Activated T-cell treated with anti-CD3 and anti-CD28 coated beads for 1 hour (primary cell): Measurements from ENCODE around the gene CCDC148.
A peak's percentile ranks its signal among the peaks of the same experiment; 100 is the strongest.

Experiments
- DNase-seq: peaks from one replicate; pipeline ENCODE4 v3.0.0-alpha.2; 2020; ENCODE audit warnings: low read depth

Gene CCDC148

DNA sequence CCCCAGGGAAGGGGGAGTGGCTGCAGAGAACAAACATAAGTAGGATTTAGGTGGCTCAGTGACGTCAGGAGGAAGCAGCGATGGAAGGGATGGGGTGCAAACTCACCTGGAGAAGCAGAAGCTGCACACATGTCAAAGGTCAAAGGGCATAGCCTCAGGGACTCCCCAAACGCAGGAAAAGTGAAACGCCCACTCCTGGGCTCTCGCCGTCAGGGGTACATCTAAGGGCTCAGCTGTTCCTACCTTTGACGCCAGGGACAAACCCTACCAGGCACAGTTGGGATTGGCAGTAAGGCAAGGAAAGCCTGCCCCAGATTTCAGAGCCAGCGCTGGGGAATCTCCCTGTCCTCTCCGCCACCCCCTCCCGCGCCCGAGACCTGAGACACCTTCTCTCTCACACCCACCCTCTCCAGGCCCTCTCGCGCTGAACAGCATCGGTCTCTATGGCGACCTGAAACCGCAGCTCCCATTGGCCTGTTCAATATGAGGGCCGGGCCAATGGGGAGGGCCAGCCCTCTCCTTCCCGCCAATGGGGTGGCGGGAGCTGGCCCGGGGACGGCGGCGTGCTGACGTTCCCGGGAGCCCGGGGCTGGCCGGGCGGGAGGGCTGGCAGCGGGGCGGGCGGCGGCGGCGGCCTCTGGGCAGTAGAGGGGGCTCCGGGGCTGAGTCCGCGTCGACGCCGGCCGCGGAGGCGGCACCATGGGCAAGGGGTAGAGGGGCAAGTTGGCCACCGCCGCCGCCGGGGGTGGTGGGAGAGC is at the start of gene CCDC148, which contains the start of gene PKP4:
TSS of gene CCDC148 (minus strand) at position 445 of the 758 bp plus-strand sequence. CDS start at position 131, 314 bp downstream.
TSS of gene PKP4 (plus strand) at position 644 of the 758 bp plus-strand sequence. CDS start 76,233 bp downstream, outside the sequence.
- peak; percentile 77 for DNase-seq

DNA sequence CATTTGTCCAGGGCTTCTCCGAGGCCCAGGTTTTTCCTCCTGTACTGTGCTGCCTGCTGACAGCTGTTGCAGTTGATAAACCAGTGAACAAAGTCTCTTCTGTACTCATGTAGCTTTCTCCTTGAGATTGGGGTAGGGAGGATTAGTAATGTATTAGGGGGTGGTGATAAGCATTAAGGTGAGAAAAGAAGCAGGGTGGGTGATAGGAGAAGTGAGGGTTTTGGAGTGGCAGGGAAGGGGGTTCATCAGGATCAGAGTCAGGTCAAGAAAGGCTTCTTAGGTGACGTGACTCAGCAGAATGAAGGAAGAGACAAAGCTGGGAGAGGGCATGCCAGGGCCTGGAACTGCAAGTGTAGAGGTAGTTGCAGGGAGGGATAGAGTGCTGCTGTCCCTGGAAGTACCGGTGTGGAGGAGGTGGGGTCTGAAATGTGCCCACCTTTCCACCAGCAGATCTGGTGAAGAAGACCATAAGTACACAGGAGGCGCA is 48.9 kb upstream of the CCDC148 start:
- DNase-seq = no peak

DNA sequence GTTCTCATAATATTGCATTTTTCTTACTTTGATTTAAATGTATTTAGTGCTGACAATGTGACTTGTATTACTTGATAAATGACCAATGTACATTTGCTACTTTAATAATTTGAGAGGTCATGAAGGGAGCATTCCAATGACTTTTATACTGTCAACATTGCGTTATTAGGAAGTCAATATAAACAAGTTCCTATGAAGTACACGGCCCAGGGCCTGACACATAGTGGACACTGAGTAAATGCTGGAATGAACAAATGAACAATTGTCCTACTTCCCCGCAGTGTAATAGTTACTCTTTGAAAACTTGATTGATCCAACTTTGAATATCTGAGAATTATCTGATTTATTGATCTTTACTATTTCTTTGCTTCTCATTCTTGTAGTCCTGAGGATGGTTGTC is 47.5 kb upstream of the CCDC148 start:
- DNase-seq = no peak

DNA sequence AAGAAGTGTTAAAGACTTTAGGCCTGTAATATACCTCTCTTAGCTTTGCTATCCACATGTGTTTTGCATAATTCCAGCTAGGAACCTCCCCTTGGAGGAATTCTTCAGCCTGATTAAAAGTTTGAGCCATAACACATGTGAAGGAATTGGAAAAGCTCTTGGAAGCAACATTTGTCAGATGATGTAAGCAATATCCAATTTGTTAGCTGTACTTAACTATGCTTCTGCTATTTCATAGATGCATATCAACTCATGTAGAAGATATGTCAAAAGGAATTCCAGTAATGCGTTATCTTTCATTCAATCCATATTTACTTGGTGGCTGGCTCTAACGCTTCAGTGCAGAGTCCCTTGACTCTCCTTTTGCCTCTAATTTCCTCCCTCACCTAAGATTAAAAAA is 46.4 kb upstream of the CCDC148 start:
- DNase-seq = no peak

DNA sequence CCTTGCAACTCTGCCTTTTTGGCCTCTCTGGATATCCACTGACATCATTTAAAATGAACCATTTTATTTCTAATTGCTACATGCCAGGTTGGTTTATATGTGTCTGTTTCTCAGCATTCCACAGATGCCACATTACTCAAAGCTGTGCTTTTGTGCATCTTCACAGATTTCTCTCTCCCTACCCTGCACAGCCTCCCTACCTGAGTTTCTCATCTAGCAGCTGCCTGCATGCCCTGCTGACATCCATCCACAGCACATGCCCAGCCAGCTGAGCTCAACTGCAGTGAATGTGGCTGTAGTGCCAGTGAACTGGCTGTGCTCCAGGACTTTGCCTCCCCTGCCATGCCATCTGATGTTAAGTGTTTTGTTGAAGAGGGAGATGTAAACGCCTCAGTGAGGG is 44.7 kb upstream of the CCDC148 start:
- no peak for DNase-seq

DNA sequence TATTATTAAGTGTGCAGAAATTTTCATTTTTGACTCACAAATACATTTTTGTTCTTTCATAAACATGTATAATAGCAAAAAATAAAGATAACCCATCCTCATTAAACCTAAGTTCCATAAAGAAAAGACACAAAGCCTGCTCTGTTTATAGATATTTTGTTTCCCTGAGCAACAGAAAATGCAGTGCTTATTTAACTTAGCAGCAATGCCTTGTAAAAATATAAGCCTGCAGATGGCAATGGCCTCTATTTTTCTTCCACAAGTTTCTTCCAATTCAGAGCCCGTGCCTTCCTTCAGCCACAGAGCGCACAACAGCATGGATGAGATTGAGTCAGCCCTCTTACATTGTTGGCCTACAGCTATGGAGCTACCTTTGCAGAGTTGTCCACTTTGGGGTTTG is 43.8 kb upstream of the CCDC148 start:
- no peak for DNase-seq

DNA sequence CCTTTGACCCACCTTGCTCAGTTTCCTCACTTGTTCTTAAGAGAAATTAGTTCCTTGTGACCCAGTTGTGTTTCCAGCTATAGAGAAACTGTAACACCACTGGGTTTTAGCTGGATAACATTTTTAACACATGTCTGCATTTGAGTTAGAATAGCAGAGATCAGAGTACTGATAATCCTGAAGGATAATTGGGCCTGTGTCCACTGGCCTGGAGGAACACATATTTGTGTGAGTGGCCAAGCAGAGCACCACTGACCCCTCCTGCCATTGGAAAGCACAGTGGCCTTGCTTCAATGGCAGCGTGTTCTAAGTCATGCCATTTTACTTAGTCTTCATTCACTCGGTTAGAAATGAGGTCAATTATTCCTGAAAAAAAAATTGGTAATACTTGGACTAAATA is 42.8 kb upstream of the CCDC148 start:
- no peak for DNase-seq

DNA sequence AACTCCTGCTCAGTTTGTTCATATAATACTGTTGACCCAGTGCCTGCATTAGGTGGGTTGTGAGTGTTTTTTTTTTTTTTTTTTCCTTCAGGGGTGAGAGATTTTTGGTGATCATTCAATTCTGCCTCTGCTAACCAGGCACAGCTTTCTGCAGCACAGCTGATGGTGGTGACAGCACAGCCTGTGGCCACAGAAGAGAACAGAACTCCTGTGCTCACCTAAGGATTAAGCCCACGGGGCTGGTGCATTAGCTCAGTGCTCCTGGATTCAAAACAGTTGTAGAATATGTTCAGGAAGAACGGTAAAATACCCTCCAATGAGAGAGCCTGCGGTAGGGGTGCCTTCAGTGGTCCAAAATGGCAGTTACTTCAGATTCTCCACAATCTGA is 42.2 kb upstream of the CCDC148 start:
- DNase-seq = no peak

DNA sequence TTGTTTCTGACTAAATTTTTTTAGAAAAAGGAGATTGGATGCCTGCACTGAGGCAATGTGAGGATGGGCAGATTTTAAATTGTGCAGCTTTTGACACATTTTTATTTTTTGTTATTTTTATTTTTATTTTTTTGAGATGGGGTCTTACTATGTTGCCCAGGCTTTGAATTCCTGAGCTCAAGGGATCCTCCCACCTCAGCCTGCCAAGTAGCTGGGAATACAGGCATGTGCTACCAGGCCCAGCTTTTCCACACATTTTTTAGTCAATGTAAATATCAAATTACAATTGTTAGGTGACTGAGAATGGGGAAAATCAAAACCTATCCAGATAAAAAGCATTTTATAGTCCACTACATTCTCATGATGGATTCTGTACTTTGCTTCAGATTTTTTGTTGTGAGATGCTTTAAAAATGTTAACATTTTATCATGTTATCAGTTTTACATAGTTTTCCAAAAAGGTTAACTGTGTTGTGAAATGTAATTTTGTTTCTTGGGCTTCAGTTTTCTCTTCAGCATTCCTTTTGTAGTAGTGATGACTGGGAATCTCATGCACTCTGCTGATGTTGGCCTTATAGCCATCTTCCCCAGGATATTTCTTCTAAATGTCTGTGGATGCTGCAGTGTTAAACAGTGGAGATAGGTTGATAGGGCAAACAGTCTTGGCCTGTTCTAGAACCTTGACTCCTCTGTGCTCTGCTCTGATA is 41.6 kb upstream of the CCDC148 start:
- DNase-seq = no peak

DNA sequence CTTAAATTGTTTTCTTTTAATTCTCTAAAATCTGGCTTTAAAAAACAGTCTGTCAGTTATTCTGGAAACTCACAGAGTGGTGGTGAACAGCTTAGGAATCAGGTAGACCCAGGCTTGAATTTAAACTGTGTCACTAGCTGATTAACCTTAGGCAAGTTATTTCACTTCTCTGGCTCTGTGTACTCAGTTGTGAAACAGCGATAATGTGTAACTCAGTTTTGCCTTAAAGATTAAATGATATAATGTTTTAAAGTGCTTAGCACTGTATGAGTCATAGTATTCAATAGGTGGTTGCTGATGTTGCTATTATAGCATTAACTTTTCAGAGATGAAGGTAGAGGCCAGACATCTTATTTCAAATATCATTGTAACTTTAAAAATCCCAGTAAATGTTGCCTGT is 40.9 kb upstream of the CCDC148 start:
- DNase-seq = no peak

DNA sequence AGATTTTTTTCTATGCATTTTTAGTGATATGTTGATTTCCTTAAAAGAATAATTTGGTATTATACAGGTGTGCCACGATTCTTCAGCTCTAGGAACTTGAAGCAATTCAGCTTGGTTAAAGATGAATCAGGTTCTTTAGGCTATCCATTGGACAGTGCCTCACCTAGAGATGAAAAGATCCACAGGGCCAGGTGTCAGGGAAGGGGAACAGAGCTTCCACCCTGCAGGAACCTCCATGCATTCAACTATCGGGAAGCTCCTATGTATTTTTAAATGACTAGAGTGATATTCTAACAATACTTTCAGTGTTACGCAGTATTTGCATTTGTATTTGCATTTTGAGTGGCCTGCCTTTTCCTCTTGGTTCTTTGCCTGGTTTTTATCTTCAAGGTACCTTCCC is 40.4 kb upstream of the CCDC148 start:
- DNase-seq = no peak

DNA sequence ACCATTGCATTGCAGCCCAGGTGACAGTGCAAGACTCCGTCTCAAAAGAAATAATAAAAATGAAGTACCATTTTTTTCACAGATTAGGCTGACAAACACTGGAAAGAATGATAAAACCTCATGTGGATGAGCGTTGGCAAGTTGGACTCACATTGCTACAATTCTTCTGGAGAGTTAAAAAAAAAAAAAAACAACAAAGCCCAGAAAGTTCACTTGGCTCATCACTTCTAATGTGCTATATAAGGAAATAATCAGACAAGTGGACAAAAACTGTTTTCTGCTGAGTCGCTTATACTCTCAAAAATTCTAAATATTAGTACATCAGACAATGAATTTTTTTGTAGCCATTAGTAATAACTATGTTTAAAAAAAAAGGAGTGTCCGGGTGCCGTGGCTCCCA is 38.6 kb upstream of the CCDC148 start:
- DNase-seq = no peak

DNA sequence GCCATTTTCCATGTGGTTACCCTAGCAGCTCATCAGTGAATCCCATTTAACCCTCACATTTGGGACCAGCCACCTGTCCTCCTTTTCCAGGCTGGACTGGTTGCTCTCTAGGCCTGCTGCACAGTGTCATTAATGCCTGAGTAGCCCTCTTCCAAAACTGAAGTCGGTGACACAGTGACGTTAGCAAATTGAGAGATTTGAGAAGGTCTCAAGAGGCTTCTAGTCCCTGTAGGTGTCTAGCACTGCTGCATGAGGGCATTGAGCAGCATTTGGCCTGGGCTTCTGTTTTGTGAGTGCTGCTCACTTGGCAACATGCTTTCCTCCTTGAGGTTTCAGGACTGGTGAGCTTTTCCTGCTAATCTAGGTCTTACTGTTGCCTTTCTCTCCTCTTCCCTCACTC is 36.9 kb upstream of the CCDC148 start:
- no peak for DNase-seq

DNA sequence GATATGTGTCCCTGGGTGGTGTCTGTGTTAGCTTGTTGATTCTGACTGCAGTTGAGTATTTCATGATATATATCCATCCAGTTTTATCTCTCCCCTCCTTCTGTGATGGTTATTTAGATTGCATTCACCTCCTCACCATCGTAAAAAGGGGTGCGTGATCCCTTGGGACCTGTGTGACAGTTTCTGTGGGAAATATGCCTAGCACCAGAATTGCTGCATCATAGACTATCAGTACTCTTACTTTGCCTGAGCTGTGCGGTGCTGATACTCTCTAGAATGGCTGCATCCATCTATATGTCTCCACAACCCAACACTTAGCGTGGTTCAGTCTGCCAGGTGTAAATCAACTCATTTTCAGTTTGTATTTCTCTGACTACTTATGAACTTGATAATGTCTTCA is 34.5 kb upstream of the CCDC148 start:
- no peak for DNase-seq

DNA sequence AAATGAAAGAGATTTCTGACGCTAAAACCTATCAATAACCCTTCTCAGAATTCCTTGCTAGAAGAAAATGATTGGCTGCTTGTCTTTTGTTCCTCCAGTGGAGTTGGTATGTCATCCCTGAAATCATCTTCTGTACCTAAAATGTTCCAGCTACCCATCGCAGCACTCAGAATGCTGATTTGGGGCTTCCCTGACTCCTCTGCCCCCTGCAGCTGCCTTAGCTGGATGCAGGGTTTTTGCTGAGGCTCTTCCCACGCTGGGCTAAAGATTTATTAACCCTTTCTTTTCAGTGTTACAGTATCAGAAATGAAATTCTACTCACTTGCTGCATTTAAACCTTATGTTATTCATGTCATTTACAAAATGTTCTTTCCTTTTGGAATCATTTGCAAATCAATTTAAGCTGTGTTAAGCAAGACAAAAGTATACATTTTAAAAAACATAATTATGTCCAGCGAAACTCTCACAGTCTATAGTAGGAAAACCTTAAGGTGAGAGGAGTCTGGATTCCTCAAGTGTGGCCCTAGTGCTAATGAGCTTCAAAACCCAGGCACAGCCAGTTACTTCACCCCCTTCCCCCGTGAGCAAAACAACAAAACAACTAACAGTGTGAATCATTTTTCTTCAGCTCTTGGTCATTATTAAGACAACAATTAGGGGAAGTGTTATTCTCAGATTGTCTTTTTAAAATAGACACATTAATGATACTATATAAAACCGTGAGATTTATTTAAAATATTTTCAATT is 33.0 kb upstream of the CCDC148 start:
- DNase-seq = no peak

DNA sequence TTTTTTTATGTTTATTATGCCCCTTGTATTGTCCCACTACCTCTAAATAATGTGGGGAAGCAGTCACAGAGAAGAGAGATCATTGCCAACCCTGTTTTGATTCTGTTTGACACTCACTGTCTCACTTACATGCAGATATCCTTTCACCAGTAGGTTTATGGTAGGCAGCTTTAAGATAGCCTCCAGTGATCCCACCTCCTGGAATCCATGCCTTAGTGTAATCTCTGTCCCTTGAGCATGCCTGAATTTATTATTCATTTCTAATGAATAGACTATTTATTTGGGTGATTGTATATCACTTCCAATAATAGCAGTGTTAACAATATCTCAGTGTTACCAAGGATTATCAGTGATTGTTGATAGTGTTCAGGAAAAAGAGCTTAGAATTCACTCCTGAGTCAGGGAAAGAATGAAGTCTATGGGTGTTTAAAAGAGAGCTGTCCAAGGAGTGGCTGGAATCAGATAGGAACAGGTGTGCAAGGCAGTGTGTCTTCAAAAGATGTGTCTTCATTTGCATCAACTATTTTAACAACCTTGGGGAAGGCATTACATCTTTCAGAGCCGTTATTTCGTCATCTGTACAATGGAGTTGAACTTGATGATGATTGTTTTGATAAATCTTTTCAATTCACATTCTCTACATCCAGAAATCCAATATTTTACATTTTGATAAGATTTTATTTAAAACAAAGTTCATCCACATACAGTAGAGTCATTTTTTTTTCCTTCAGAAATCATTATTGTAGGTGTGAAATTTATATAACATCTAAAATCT is 32.1 kb upstream of the CCDC148 start:
- no peak for DNase-seq

DNA sequence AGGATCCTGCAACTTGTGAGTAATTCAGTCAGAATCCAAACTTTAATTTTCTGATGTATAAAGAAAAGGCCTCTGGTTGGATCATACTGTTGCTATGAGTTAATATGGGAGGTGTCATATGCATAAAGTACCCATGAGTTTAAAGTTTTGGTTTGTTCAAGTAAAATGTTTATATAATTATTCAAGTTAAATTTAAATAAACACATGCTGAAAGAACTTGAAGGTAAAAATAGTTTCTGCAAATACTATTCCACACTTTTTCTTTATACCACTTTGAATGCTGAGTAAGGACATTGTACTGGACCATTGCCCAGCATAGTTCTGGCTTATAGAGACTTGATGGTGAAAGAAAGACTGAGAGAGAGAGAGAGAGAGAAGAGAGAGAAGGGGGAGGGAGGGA is 30.9 kb upstream of the CCDC148 start:
- no peak for DNase-seq

DNA sequence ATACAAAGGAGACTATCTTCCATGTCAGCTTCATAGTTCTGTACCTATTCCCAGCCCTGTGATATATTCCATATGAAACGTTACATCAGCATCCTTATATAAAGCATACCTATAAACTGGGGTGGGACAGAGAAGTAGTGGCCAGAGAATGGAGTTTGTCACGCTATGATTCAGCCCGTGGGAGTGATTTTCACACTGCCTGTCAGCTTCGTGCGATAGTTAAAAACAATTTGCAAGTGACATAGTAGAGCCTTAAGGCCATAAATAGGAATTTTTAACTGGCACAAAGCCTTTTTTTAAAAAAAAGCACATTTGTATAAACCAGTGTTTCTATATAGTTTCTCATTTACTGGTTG is 30.4 kb upstream of the CCDC148 start:
- no peak for DNase-seq

DNA sequence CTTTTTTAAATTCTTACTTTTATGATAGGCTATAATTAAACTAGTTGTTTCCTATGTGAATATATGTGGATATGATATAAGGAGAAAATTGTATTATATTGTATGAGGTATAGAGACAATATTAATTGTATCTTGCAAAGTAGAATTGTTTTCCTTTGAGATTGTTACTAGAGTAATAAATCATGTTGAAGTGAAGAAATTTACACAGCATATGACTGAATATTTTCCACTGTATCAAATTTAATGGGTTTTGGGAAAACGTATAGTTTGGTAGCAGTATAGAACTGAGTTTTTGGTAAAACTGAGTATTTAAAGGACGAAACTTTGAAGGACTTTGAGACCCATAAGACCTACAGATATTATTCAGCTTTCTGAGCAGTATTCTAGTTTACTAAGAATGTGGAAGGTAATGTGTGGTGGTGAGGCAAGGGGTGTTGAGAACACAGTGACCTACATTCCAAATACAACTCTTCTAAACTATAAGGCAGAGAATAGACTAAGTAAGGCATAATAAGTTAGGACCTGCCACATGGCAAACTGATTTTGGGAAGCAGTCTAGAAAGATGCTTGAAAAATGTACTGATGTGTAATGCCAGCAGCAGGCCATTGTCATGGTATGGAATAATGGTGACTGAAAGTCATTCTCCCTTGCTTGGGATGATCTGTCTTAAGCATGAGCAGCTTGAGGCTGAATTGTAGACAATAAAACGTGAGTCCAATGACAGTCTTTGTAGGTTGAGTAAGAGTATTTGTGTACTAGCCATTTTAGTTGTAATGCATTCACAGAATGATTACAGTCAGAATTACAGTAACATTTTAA is 29.8 kb upstream of the CCDC148 start:
- no peak for DNase-seq

DNA sequence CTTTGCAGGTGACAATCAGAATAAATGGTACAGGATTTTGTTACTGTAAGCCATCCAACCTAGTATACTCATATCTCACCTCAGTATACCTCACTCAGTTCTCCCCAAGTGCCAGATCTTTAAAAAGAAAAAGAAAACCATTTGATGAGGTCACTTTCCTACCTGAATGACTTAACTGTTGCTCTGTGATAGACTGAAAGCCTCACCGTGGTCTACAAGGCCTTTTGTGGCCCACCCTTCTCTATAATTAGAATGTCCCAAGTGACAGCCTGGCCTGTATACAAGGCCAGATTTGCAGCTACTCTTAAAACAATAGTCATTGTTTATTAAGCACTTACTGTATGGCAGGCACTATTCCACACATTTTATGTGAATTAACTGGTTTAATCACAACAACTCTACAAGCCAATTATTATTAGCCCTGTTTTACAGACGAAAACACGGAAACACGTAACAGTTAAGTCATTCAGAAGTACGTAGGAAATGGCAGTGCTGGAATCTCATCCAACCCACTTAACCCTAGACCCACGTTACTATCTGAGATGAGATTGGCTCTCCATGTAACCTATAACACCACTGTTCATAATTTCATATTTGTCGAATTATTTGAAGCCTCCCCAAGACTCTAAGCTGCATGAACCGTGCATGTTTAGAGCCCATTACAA is 28.5 kb upstream of the CCDC148 start:
- no peak for DNase-seq

DNA sequence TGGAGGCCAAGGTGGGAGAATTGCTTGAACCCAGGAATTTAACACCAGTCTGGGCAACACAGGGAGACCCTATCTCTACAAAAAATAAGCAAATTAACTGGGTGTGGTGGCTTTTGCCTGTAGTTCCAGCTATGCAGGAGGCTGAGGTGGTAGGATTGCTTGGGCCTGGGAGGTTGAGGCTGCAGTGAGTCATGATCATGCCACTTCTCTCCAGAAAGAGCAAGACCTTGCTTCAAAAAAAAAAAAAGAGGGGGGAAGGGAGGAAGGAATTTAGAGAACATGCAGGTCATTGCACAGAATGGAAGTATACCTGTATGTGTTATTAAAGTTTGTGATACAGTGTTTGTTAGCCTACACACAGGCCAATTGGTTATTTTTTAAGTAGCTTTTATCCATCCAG is 26.0 kb upstream of the CCDC148 start:
- DNase-seq = no peak
